ENCODE measurements around the gene C6orf15.

C6orf15 gene

GRCh38 chr6:31065556-31065955, 46.8 kb downstream of the C6orf15 start:
- DNase-seq, result no peak

GRCh38 chr6:31063906-31064435, 48.4 kb downstream of the C6orf15 start:
- DNase-seq, result no peak
